Activated CD4-positive, alpha-beta T cell treated with anti-CD3 and anti-CD28 coated beads for 36 hours (primary cell): ENCODE data around the gene TMEM121. TPM values are rescaled to one million over a fixed set of nuclear protein-coding genes. Genes with fewer than 3 reads are reported as not detected.
"Not testable (repeated sequence)": the region's sequence is repeated elsewhere in the genome, so short reads cannot be mapped to it uniquely, and the experiment has no call there.

ENCODE experiments used
- ATAC-seq: fragments of 200-7000 bp; cut with Tn5 transposase; one replicate; pipeline ENCODE4 v1.10.0; 2021; ENCODE audit warnings: mild to moderate bottlenecking, moderate library complexity
- CTCF ChIA-PET: fragments of 350-600 bp; sonication (Branson Sonifier 250); formaldehyde crosslinking; loops from one replicate; lab custom pipeline; 2021; ENCODE audit warnings: antibody characterized with exemption; lab: Charles Lee
- POLR2A ChIA-PET: fragments of 350-600 bp; sonication (Branson Sonifier 250); formaldehyde crosslinking; loops from one replicate; lab custom pipeline; 2021; ENCODE audit warnings: antibody characterized with exemption, inconsistent platforms; lab: Charles Lee
- DNase-seq: peaks from one replicate; pipeline ENCODE4 v3.0.0-alpha.2; 2020
- H3K27ac Mint-ChIP-seq: one replicate; pipeline ENCODE4 v1.8.0; 2021; ENCODE audit warnings: mixed read lengths
- H3K27me3 Mint-ChIP-seq: one replicate; pipeline ENCODE4 v1.8.0; 2021; ENCODE audit warnings: mixed read lengths
- H3K36me3 Mint-ChIP-seq: one replicate; pipeline ENCODE4 v1.8.0; 2021; ENCODE audit warnings: low read depth, mixed read lengths
- H3K4me1 Mint-ChIP-seq: one replicate; pipeline ENCODE4 v1.8.0; 2021; ENCODE audit warnings: mixed read lengths
- H3K4me3 Mint-ChIP-seq: one replicate; pipeline ENCODE4 v1.8.0; 2021; ENCODE audit warnings: mild to moderate bottlenecking, moderate library complexity, mixed read lengths
- H3K9me3 Mint-ChIP-seq: one replicate; pipeline ENCODE4 v1.8.0; 2021; ENCODE audit warnings: low read depth, mixed read lengths
- intact Hi-C, 2 experiments: fragments of 100-400 bp; cut with DNase I in 1 of 2; cut with micrococcal nuclease in 1 of 2; formaldehyde crosslinking; loops; one replicate each; pipeline versions ENCODE4 v1.14.2 to v1.15.1; 2022 to 2024; cut with DNase I, micrococcal nuclease
- total RNA-seq, 2 experiments: library from RNA; stranded (reverse); gene quantifications; one replicate each; pipeline ENCODE4 v1.2.3, GENCODE V29; 2021

The TMEM121 gene
- total RNA-seq, 2 experiments from 2014 or later, result 7.2 to 9.2 TPM

DNA sequence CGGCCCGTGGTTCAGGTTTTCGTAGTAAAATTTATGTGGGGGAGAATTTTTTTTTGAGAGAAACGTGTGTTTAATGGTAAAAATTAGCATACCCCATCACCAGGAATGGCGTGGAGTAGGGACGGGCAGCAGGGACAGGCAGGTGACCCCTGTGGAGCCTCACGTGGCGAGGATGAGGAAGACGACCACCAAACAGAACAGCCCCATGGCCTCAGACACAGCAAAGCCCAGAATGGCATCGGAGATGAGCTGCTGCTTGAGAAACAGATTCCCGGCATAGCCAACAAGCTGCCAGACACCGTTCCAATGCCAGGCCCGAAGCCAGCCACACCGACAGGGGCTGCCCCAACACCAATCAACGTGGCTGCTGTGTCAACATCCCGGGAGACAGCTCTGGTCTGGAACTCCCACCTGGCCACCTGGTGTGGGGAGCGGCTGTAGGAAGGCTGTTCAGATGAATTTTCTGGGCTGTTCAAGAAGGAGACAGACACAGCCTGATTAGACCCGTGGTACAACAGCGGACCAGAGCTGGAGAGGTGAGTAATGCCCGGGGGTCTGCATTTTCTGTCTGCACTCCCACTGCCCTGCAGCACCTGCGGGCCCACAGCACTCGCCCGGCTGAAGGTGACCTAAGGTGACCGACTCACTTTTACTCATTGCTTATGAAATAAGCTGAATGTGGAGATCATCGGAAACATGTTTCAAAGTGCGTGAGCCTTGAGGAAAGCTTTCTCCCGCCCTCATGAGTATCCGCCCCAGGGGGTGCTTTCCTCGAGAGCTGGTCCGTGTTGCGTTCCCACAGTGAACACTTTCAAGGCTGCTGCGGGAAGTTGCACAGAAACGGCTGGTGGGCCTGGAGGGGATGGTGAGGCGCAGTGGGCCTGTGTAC lies 10.6 kb downstream of the TMEM121 start:
- H3K9me3 Mint-ChIP-seq, result no peaks in the 10 kb centered on the region

DNA sequence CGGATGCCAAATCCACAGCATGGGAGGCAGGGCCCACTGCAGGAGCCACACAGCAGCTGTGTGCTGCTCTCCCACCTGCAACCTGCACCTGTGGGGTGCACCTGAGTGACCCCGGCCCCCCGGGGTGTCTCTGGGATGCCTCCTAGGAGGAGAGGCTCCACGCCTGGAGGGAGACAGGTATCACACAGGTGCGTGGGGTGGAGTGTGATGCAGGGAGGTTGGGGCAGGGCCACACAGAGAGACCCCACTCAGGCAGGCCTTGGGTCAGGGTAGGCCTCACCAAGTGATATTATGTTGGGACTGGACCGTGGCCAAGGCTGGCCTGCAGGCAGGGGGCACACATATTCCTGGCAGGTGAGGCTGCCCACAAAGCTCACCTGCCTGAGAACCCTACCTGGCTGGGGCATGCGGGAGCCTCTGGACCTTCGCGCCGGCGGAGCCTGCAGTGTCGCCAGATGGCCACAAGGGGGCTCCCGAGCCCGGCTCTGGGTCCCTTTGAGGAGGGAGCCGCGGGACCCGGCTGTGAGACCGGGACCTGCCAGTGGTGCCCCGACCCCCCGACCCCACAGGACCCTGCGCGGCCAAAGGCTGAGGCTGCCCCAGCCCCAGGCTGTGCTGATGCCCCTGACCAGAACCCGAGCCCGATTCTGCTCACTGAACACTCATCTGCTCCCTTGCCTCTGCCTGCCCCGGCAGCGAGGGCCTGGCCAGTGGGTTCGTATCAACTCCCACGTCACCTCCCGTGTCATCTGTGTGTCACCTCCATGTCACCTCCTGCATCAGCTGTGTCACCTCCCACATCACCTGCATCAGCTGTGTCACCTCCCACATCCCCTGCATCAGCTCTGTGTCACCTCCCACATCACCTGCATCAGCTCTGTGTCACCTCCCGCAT lies 11.4 kb downstream of the TMEM121 start:
- CTCF ChIA-PET, result interaction anchor here (0.6 to 2.1 kb wide), 7 partner anchors 9 to 937 kb away, joined by 3 to 9 read pairs (median 3); no protein-coding TSS in a partner anchor
- POLR2A ChIA-PET, result no interaction called here
- H3K9me3 Mint-ChIP-seq, result no peaks in the 10 kb centered on the region
- H3K36me3 Mint-ChIP-seq, result no peaks in the 10 kb centered on the region
- peaks cover 10% of the 10 kb centered on the region for H3K27me3 Mint-ChIP-seq
- peaks cover 4% of the 10 kb centered on the region for H3K4me1 Mint-ChIP-seq
- DNase-seq, result peak; percentile 83
- no peak overlapping the region for H3K27ac Mint-ChIP-seq
- ATAC-seq, result peak; percentile 88
- intact Hi-C loops, result no loop called here
- no peak overlapping the region for H3K4me3 Mint-ChIP-seq

More for the DNA sequence above, 10.6 kb downstream of the TMEM121 start:
- H3K4me1 Mint-ChIP-seq, result peaks cover 4% of the 10 kb centered on the region
- POLR2A ChIA-PET, result no interaction called here
- no peak for ATAC-seq
- DNase-seq, result no peak
- no peak overlapping the region for H3K4me3 Mint-ChIP-seq
- no peaks in the 10 kb centered on the region for H3K36me3 Mint-ChIP-seq
- CTCF ChIA-PET, result interaction anchor here (0.6 to 2.1 kb wide), 6 partner anchors 10 to 938 kb away, joined by 3 to 9 read pairs (median 3); no protein-coding TSS in a partner anchor
- H3K27ac Mint-ChIP-seq, result no peak overlapping the region
- intact Hi-C loops, result no loop called here
- peaks cover 9% of the 10 kb centered on the region for H3K27me3 Mint-ChIP-seq

DNA sequence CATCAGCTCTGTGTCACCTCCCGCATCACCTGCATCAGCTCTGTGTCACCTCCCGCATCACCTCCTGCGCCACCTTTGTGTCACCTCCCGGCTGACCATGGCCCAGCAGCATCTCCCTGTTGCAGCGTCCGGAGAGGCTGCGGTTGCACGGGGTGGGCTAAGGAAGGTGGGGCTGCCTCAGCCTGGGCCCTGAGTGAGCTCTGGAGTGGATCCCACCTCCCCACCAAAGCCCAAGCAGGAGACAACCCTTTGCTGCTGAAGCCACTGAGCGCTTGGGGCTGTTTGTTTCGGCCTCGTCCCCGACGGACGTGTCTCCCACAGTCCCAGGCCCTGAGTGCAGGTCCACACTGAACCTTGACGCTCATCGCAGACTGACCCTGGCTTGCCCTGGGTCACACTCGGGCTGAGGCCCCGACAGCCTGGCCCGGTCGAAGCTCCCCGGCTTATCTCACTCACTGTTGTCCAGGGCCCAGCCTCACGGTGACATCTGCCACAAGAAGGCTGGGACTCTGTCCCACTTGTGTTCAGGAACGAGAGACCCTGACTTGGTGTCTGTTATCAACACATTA lies 12.2 kb downstream of the TMEM121 start:
- ChIA-PET POLR2A (no interaction called here), CTCF (interaction anchor here (0.6 to 2.1 kb wide), 3 partner anchors 10 to 911 kb away, joined by 3 to 9 read pairs (median 3); no protein-coding TSS in a partner anchor)
- ATAC-seq, result no peak
- Mint-ChIP-seq H3K27ac (no peak overlapping the region), H3K4me3 (no peak overlapping the region), H3K4me1 (peaks cover 4% of the 10 kb centered on the region), H3K27me3 (peaks cover 10% of the 10 kb centered on the region), H3K9me3 (no peaks in the 10 kb centered on the region), H3K36me3 (no peaks in the 10 kb centered on the region)
- DNase-seq, result no peak
- intact Hi-C loops, result no loop called here

DNA sequence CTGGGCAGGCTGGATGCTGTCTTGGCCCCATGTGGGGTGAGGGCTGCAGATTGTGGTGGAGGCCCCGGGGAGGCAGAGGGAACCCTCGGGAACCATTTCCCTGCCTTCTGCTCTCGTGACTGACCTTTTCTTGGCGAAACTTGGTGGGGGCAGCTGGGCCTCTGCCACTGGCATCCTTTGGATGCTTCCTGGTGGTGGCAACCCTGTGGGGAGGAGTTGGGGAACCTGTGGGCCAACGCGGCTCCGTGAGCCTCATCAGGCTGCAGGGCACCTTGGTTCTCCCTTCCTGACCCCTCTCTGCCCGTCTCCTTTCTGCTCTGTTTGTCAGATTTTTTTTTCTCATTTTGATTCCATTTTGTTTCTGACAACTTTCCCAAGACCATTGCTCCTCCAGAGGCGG lies 14.4 kb downstream of the TMEM121 start:
- Mint-ChIP-seq H3K27ac (no peak overlapping the region), H3K4me1 (peaks cover 4% of the 10 kb centered on the region), H3K27me3 (peaks cover 10% of the 10 kb centered on the region), H3K36me3 (no peaks in the 10 kb centered on the region), H3K9me3 (no peaks in the 10 kb centered on the region), H3K4me3 (no peak overlapping the region)
- ATAC-seq (no peak), DNase-seq (no peak)
- POLR2A ChIA-PET, result no interaction called here
- CTCF ChIA-PET, result interaction anchor here (0.6 kb wide), 2 partner anchors 114 to 167 kb away, joined by 3 read pairs; no protein-coding TSS in a partner anchor
- intact Hi-C loops, result no loop called here

DNA sequence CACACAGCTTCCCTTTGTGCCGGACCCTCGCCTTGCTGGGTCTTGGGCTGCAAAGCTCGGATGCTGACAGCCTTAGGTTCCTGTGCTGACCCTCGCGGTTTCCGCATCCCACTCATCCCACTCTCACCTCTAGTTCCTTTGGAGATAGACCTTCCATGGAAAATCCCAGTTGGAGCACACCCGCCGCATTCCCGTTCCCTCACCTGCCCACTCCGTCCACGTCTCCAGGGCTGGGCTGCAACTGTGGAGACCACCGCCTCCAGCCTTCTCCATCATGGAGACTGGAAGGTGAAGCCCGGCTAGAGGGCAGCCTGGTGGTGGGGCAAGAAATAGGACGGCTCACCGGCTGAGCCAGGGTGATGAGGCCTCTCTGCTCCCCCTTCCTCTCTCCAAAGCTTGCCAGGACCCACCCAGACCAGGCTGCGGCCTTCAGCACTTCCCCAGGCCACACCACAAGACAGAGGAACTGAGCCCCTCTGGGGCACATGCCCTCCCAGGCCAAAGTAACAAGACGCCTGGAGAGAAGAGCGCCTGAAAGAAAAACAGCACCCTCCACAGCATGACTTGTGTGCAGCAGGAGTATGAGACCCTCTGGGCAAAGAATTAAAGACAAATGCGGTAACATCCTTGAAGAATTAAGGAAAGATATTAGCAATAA lies 15.0 kb downstream of the TMEM121 start:
- CTCF ChIA-PET, result no interaction called here
- ATAC-seq, result no peak
- H3K9me3 Mint-ChIP-seq, result no peaks in the 10 kb centered on the region

DNA sequence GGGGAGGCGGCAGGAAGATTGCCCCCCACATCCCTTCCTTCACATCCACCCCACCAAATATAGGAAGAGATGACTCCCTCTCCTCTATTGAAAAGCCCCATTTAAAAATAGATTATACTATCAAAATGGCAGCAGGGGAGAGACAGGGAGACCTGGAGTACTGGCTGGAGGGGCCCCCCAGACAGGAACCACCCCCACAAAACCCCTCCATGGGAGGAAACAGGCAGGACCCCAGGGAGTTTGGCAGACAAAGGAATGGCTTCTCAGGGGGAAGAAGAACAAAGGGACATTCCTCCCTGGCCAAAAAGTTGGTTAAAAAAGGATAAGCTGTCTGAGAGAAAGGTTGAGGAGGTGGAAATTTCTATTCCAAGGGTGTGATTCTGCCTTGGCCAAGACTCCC lies 19.3 kb downstream of the TMEM121 start:
- DNase-seq, H3K9me3 Mint-ChIP-seq, POLR2A ChIA-PET, ATAC-seq, H3K4me3 Mint-ChIP-seq, H3K27ac Mint-ChIP-seq, intact Hi-C loops, H3K27me3 Mint-ChIP-seq, H3K4me1 Mint-ChIP-seq, CTCF ChIA-PET, H3K36me3 Mint-ChIP-seq: not testable (repeated sequence)

More for the DNA sequence above, 15.0 kb downstream of the TMEM121 start:
- H3K4me1 Mint-ChIP-seq, result peaks cover 4% of the 10 kb centered on the region
- POLR2A ChIA-PET, result no interaction called here
- no peak overlapping the region for H3K27ac Mint-ChIP-seq
- H3K36me3 Mint-ChIP-seq, result no peaks in the 10 kb centered on the region
- H3K27me3 Mint-ChIP-seq, result peaks cover 10% of the 10 kb centered on the region
- intact Hi-C loops, result no loop called here
- no peak for DNase-seq
- H3K4me3 Mint-ChIP-seq, result no peak overlapping the region

DNA sequence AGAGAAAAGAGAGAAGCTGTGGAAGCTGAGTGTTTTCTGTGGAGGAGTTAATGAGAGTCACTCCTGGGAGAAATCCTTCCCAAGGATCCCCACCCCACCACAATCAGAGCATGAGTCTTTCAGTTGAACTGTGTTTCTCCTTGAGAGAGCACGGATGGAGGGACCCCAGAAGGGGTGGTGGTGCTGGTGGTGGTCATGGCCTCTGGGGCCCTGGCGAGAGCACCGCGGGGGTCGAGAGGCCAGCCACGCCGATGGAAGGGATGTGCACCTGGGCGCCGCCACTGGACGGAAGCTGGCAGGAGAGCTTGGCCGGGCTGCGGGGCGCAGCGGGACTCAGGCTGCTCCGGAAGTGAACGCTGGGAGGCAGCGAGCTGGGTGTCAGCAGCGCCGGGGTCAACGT lies 20.0 kb downstream of the TMEM121 start:
- DNase-seq, CTCF ChIA-PET, H3K9me3 Mint-ChIP-seq, H3K4me1 Mint-ChIP-seq, H3K36me3 Mint-ChIP-seq, ATAC-seq, H3K27me3 Mint-ChIP-seq, H3K27ac Mint-ChIP-seq, intact Hi-C loops, POLR2A ChIA-PET, H3K4me3 Mint-ChIP-seq: not testable (repeated sequence)

DNA sequence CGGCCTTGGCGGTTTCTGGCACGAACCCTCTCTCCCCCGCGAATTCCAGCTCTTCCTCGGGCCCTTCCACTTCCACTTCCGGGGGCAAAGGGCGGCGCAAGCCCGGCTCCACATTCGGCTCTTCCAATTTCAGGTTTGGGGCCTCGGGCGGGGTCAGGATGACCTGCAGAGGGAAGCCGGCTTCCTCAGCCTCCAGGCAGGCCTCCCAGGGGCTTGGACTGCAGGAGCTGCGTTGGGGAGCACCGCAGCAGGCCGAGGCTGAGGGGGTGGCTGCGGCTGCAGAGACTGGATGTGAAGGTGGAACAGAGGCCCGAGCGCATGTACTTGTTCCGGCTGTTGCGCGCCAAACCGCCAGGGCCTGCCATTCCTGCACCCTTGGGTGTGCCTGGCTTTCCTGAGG lies 20.7 kb downstream of the TMEM121 start:
- H3K27ac Mint-ChIP-seq, intact Hi-C loops, CTCF ChIA-PET, DNase-seq, H3K9me3 Mint-ChIP-seq, ATAC-seq, H3K36me3 Mint-ChIP-seq, H3K27me3 Mint-ChIP-seq, H3K4me3 Mint-ChIP-seq, POLR2A ChIA-PET, H3K4me1 Mint-ChIP-seq: not testable (repeated sequence)

DNA sequence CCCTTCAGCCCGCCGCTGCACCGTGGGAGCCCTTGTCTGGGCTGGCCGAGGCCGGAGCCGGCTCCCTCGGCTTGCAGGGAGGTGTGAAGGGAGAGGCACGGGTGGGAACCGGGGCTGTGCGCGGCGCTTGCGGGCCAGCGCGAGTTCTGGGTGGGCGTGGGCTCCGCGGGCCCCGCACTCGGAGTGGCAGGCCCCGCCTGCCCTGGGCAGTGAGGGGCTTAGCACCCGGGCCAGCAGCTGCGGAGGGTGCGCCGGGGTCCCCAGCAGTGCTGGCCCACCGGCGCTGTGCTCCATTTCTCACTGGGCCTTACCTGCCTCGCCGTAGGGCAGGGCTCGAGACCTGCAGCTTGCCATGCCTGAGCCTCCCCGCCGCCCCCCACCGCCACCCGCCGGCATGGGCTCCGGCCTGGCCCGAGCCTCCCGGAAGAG lies 21.4 kb downstream of the TMEM121 start:
- no peaks in the 10 kb centered on the region for H3K27me3 Mint-ChIP-seq
- CTCF ChIA-PET, result interaction anchor here (2.7 kb wide), 1 partner anchor 10 kb away, joined by 9 read pairs; no protein-coding TSS in a partner anchor
- H3K36me3 Mint-ChIP-seq, result no peaks in the 10 kb centered on the region
- ATAC-seq, result no peak
- no peak for DNase-seq
- POLR2A ChIA-PET, result interaction anchor here (0.8 kb wide), 1 partner anchor 15 kb away, joined by 7 read pairs; no protein-coding TSS in a partner anchor
- H3K27ac Mint-ChIP-seq, result no peak overlapping the region
- intact Hi-C loops, result no loop called here
- H3K9me3 Mint-ChIP-seq, result peaks cover 3% of the 10 kb centered on the region
- no peak overlapping the region for H3K4me3 Mint-ChIP-seq
- H3K4me1 Mint-ChIP-seq, result no peaks in the 10 kb centered on the region

DNA sequence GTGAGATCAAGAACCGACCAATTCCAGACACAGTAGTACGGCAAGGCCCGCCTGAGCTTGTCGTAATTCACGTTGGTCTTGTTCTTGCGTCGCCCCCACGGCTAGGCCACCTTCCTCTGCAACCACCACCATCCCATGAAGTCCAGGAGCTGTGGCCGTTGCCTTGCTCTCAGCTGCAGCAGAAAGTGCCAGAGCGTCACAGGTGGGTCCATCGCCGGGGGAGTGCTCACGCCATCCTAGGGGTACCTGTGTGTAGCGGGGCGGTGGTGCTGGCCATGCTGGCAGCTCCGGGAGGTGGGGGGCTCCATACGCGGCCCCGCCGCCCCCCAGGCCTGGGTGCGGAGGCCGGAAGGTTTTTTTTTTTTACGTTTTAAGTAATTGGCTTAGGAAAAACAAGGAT lies 23.1 kb downstream of the TMEM121 start:
- ChIA-PET CTCF (interaction anchor here (2.7 kb wide), 1 partner anchor 12 kb away, joined by 9 read pairs; no protein-coding TSS in a partner anchor), POLR2A (no interaction called here)
- intact Hi-C loops, result no loop called here
- no peaks in the 10 kb centered on the region for H3K4me1 Mint-ChIP-seq
- DNase-seq, result no peak
- ATAC-seq, result no peak
- H3K9me3 Mint-ChIP-seq, result peaks cover 3% of the 10 kb centered on the region
- H3K4me3 Mint-ChIP-seq, result no peak overlapping the region
- no peaks in the 10 kb centered on the region for H3K27me3 Mint-ChIP-seq
- H3K36me3 Mint-ChIP-seq, result no peaks in the 10 kb centered on the region
- no peak overlapping the region for H3K27ac Mint-ChIP-seq
